K562 (cell line): ENCODE measurements around the gene FAM200A. TPM values are rescaled to one million over a fixed set of nuclear protein-coding genes. Genes with fewer than 3 reads are reported as not detected.
A peak's percentile ranks its signal among the peaks of the same experiment; 100 is the strongest.

Source experiments
- ARID2 ChIP-seq: fragments of 450-650 bp; IDR thresholded peaks from 2 replicates; pipeline ENCODE4 v1.6.1; 2017; ENCODE audit warnings: antibody characterized with exemption, mild to moderate bottlenecking
- CAMTA2 ChIP-seq: fragments of 250-450 bp; sonication (Bioruptor Pico); conservative IDR thresholded peaks from 2 replicates; pipeline ENCODE4 v1.5.1; 2022
- CEBPB ChIP-seq: fragments of 450-650 bp; IDR thresholded peaks from 2 replicates; pipeline ENCODE4 v1.6.1; 2016; ENCODE audit warnings: missing genetic modification characterization, missing compliant biosample characterization
- CEBPZ ChIP-seq: fragments of 150-350 bp; IDR thresholded peaks from 2 replicates; pipeline ENCODE4 v1.6.1; 2014; ENCODE audit warnings: low read depth, mild to moderate bottlenecking, low read length, borderline replicate concordance
- ELF1 ChIP-seq: fragments of 200-800 bp; sonication (Bioruptor generic); IDR thresholded peaks from 2 replicates; pipeline ENCODE4 v1.6.1; 2016; ENCODE audit warnings: missing genetic modification characterization, missing compliant biosample characterization
- FOXK2 ChIP-seq, 2 experiments: fragments of 450-650 bp; IDR thresholded peaks in 1 of 2; conservative IDR thresholded peaks in 1 of 2; 2 replicates each; pipeline ENCODE4 v1.6.1; 2016; ENCODE audit warnings: low read depth in 2 of 2, mild to moderate bottlenecking in 1 of 2
- GTF2B ChIP-seq: IDR thresholded peaks from 2 replicates; pipeline ENCODE4 v1.6.1; 2011; ENCODE audit not compliant: insufficient read length; ENCODE audit errors: extremely low read depth
- HLTF ChIP-seq: fragments of 450-650 bp; IDR thresholded peaks from 2 replicates; pipeline ENCODE4 v1.6.1; 2016
- ILF3 ChIP-seq: fragments of 450-650 bp; IDR thresholded peaks from 2 replicates; pipeline ENCODE4 v1.6.1; 2018; ENCODE audit warnings: antibody characterized with exemption, mild to moderate bottlenecking, moderate library complexity, borderline replicate concordance
- KAT7 ChIP-seq: sonication (generic); formaldehyde crosslinking; IDR thresholded peaks from 2 replicates; pipeline ENCODE4 v1.8.0; 2022; ENCODE audit warnings: missing genetic modification reagents, mild to moderate bottlenecking, borderline replicate concordance
- MLLT1 ChIP-seq, 2 experiments: fragments of 450-650 bp; IDR thresholded peaks; 2 replicates each; pipeline ENCODE4 v1.6.1; 2016
- NEUROD1 ChIP-seq: fragments of 150-350 bp; IDR thresholded peaks from 2 replicates; pipeline ENCODE4 v1.6.1; 2014; ENCODE audit warnings: borderline replicate concordance, low read length, low read depth; ENCODE audit not compliant: partially characterized antibody
- NR1H2 ChIP-seq: sonication (generic); formaldehyde crosslinking; IDR thresholded peaks from 2 replicates; pipeline ENCODE4 v1.4.0; 2020; ENCODE audit warnings: mild to moderate bottlenecking, missing genetic modification reagents
- PHF20 ChIP-seq: fragments of 450-650 bp; IDR thresholded peaks from 2 replicates; pipeline ENCODE4 v1.6.1; 2018; ENCODE audit not compliant: partially characterized antibody
- SMAD4 ChIP-seq: fragments of 250-450 bp; sonication (Bioruptor Pico); conservative IDR thresholded peaks from 2 replicates; pipeline ENCODE4 v1.8.0; 2021; ENCODE audit warnings: inconsistent platforms, mild to moderate bottlenecking, moderate library complexity
- SPI1 ChIP-seq: IDR thresholded peaks from 2 replicates; pipeline ENCODE4 v1.6.1; 2011; ENCODE audit warnings: low read depth, low read length, control low read depth, borderline replicate concordance
- USF2 ChIP-seq: sonication (generic); formaldehyde crosslinking; IDR thresholded peaks from 2 replicates; pipeline ENCODE4 v1.5.0; 2020; ENCODE audit warnings: missing genetic modification reagents
- ZBTB9 ChIP-seq: fragments of 450-650 bp; formaldehyde crosslinking; IDR thresholded peaks from 2 replicates; pipeline ENCODE4 v1.4.0; 2020; ENCODE audit warnings: mild to moderate bottlenecking, moderate library complexity
- ZNF561 ChIP-seq: fragments of 450-650 bp; formaldehyde crosslinking; conservative IDR thresholded peaks from 2 replicates; pipeline ENCODE4 v1.4.0; 2020; ENCODE audit warnings: mild to moderate bottlenecking, moderate library complexity
- ZNF668 ChIP-seq: fragments of 250-450 bp; sonication (Bioruptor Pico); IDR thresholded peaks from 2 replicates; pipeline ENCODE4 v1.8.0; 2022; ENCODE audit warnings: mild to moderate bottlenecking, inconsistent platforms
- polyA plus RNA-seq, 8 experiments: library from polyadenylated mRNA; depleted of rRNA in 4 of 8; stranded (reverse) in 5 of 8; unstranded in 3 of 8; fragments of >200 nt; fragmentation: Nextera tagmentation in 2 of 8; fragmentation: Illumina TruSeq in 1 of 8; extraction: Ambion mirVana in 2 of 8; extraction: Trizol in 1 of 8; gene quantifications; 2 replicates each; pipeline versions ENCODE4 v1.2.1 to v1.2.3, GENCODE V29; 2011 to 2014; ENCODE audit warnings: inconsistent platforms in 1 of 8, missing spikeins in 1 of 8
- total RNA-seq, 7 experiments: library from RNA; depleted of rRNA in 6 of 7; stranded (reverse); fragments of >200 nt in 6 of 7; fragmentation: Illumina TruSeq in 2 of 7; extraction: Trizol in 2 of 7; gene quantifications; 2 replicates each; pipeline versions ENCODE4 v1.2.1 to v1.2.3, GENCODE V29; 2011 to 2021; ENCODE audit warnings: low replicate concordance in 1 of 7

FAM200A gene
- total and polyA plus RNA-seq, 9 of the 15 experiments (the other 6 are each of a cell fraction or from before 2014, with no cell fraction given): 3.3 to 11.2 (median 8.3) TPM

GRCh38 chr7:99558306-99559174 lies 6.6 kb upstream of the FAM200A start, which contains the start of gene ZNF655 (continued):
- TF ChIP-seq MLLT1 (IDR thresholded peaks at IDR 0.05) (peak in 1 of 2 experiments; percentile 60; a peak in 2 of 4 replicates), ELF1 (peak; percentile 95), ARID2 (no peak), KAT7 (CRISPR knock-in tag) (peak; percentile 74; the same call in 1 of the 2 replicates), ZNF561 (CRISPR knock-in tag) (no peak), CAMTA2 (0 out of 2 replicates have a peak, but pooled peaks have one; percentile 23), ZNF668 (CRISPR knock-in tag) (no peak), HLTF (no peak), ILF3 (no peak; the same call in 1 of the 2 replicates), ZBTB9 (peak; percentile 58; the same call in 1 of the 2 replicates), SMAD4 (no peak), USF2 (CRISPR knock-in tag) (no peak), GTF2B (peak; percentile 39), SPI1 (peak; percentile 98), NR1H2 (CRISPR knock-in tag) (peak; percentile 83; the same call in 1 of the 2 replicates), CEBPB (tag) (no peak), NEUROD1 (peak; percentile 33), CEBPZ (no peak), PHF20 (peak; percentile 95), FOXK2 (conservative IDR thresholded peaks at IDR 0.05 in 1 of 2, IDR thresholded peaks at IDR 0.05 in 1 of 2; ENCODE audit: low read depth in 2 of 2) (no peak; a peak in 2 of 4 replicates)
